HepG2 (cell line): ENCODE data around the gene DNAJC4. TPM values are rescaled to one million over a fixed set of nuclear protein-coding genes. Genes with fewer than 3 reads are reported as not detected.

Experiments
- ATAC-seq: fragments of 200-7000 bp; cut with Tn5 transposase; 3 replicates; pipeline ENCODE4 v1.9.1; 2020; ENCODE audit warnings: mild to moderate bottlenecking, moderate library complexity
- BruUV-seq: library from RNA; stranded (reverse); fragments of 400-500 nt; replicated peaks from 2 replicates; lab custom pipeline; 2021; lab: Mats Ljungman, UMichigan
- CTCF ChIA-PET: fragments of 300-600 bp; formaldehyde crosslinking; extraction: SDS; loops from one replicate; lab custom pipeline; 2021; ENCODE audit warnings: low total read pairs, inconsistent platforms, low intra/inter-chr PET ratio; lab: Yijun Ruan, JAX
- POLR2A ChIA-PET: fragments of 350-600 bp; sonication (Branson Sonifier 250); formaldehyde crosslinking; loops from one replicate; lab custom pipeline; 2020; ENCODE audit warnings: antibody characterized with exemption, inconsistent platforms; lab: Yijun Ruan, JAX
- DNase-seq: peaks from one replicate; pipeline ENCODE4 v3.0.0-alpha.2; 2015; ENCODE audit warnings: low spot score
- FAIRE-seq: peaks from 3 replicates; lab custom pipeline; 2011; peaks lifted over from hg19 to GRCh38; lab: Jason Lieb, UNC
- H2AFZ ChIP-seq: one replicate; pipeline ENCODE4 v1.6.1; 2011; ENCODE audit warnings: low read length, inconsistent platforms
- H3K27ac ChIP-seq: fragments of 300-600 bp; 3 replicates; pipeline ENCODE4 v1.8.0; 2011; ENCODE audit warnings: mixed run types, mild to moderate bottlenecking, mixed read lengths, low read length, inconsistent platforms; ENCODE audit not compliant: insufficient read depth; ENCODE audit errors: extremely low read length
- H3K27me3 ChIP-seq, 2 experiments: fragments of 200-600 bp in 1 of 2; 2 replicates in 1 of 2; 3 replicates in 1 of 2; pipeline versions ENCODE4 v1.6.0 to v1.8.0; 2011; ENCODE audit warnings: low read length in 2 of 2, mild to moderate bottlenecking in 2 of 2, moderate library complexity in 2 of 2, inconsistent platforms in 1 of 2; ENCODE audit not compliant: insufficient read depth in 2 of 2, control insufficient read depth in 1 of 2
- H3K36me3 ChIP-seq, 2 experiments: fragments of 200-600 bp in 1 of 2; replicated peaks in 1 of 2; 2 replicates in 1 of 2; 3 replicates in 1 of 2; pipeline versions ENCODE4 v1.5.1 to v1.8.0; 2011; ENCODE audit warnings: low read length in 2 of 2, inconsistent platforms in 1 of 2; ENCODE audit not compliant: insufficient read depth in 2 of 2, control insufficient read depth in 1 of 2
- H3K4me1 ChIP-seq: 2 replicates; pipeline ENCODE4 v1.5.1; 2012; ENCODE audit warnings: low read length, inconsistent platforms; ENCODE audit not compliant: insufficient read depth
- H3K4me2 ChIP-seq: 2 replicates; pipeline ENCODE4 v1.6.0; 2011; ENCODE audit warnings: low read depth, low read length, inconsistent platforms
- H3K4me3 ChIP-seq, 3 experiments: fragments of 200-600 bp in 1 of 3; sonication (generic), shearing (Covaris generic) in 1 of 3; replicated peaks in 1 of 3; 2 replicates each; pipeline ENCODE4 v1.5.1; 2011 to 2016; ENCODE audit warnings: low read length in 3 of 3, inconsistent platforms in 2 of 3, low read depth in 2 of 3, mild to moderate bottlenecking in 2 of 3, control low read depth in 1 of 3, mixed read lengths in 1 of 3; ENCODE audit not compliant: insufficient read depth in 1 of 3
- H3K79me2 ChIP-seq: one replicate; pipeline ENCODE4 v1.6.1; 2011; ENCODE audit warnings: low read length, inconsistent platforms; ENCODE audit not compliant: insufficient read depth
- H3K9ac ChIP-seq: 2 replicates; pipeline ENCODE4 v1.6.0; 2011; ENCODE audit warnings: mild to moderate bottlenecking, low read depth, low read length, inconsistent platforms; ENCODE audit not compliant: insufficient read depth
- H3K9me3 ChIP-seq: 2 replicates; pipeline ENCODE4 v1.5.1; 2012; ENCODE audit warnings: mild to moderate bottlenecking, low read length
- H4K20me1 ChIP-seq: 2 replicates; pipeline ENCODE4 v1.6.0; 2011; ENCODE audit warnings: inconsistent platforms, mild to moderate bottlenecking, low read length, moderate library complexity; ENCODE audit not compliant: insufficient read depth
- AKAP8 ChIP-seq: sonication (generic); formaldehyde crosslinking; IDR thresholded peaks from 2 replicates; pipeline ENCODE4 v1.5.1; 2020; ENCODE audit warnings: mild to moderate bottlenecking, missing genetic modification reagents
- ATF7-NPFF ChIP-seq: sonication (generic); formaldehyde crosslinking; IDR thresholded peaks from 2 replicates; pipeline ENCODE4 v1.8.1; 2023; ENCODE audit warnings: mild to moderate bottlenecking, low read depth, missing genetic modification reagents, moderate library complexity
- DR1 ChIP-seq: sonication (generic); formaldehyde crosslinking; IDR thresholded peaks from 2 replicates; pipeline ENCODE4 v1.8.0; 2021; ENCODE audit warnings: mild to moderate bottlenecking, missing genetic modification reagents, inconsistent platforms
- GRHL1 ChIP-seq: sonication (generic); formaldehyde crosslinking; conservative IDR thresholded peaks from 2 replicates; pipeline ENCODE4 v1.8.0; 2022; ENCODE audit warnings: missing genetic modification reagents
- ISL2 ChIP-seq: sonication (generic); formaldehyde crosslinking; IDR thresholded peaks from 2 replicates; pipeline ENCODE4 v1.5.0; 2020; ENCODE audit warnings: missing genetic modification reagents
- RELA ChIP-seq: sonication (generic); formaldehyde crosslinking; IDR thresholded peaks from 2 replicates; pipeline ENCODE4 v1.4.0; 2020; ENCODE audit warnings: missing genetic modification reagents
- SPEN ChIP-seq: sonication (generic); formaldehyde crosslinking; IDR thresholded peaks from 2 replicates; pipeline ENCODE4 v1.5.1; 2020; ENCODE audit warnings: low read depth, mild to moderate bottlenecking, missing genetic modification reagents
- ZNF292 ChIP-seq: sonication (generic); formaldehyde crosslinking; IDR thresholded peaks from 2 replicates; pipeline ENCODE4 v1.8.1; 2022; ENCODE audit warnings: mild to moderate bottlenecking, low read depth, missing genetic modification reagents, borderline replicate concordance
- ZNF337 ChIP-seq: sonication (generic); formaldehyde crosslinking; IDR thresholded peaks from 2 replicates; pipeline ENCODE4 v1.5.1; 2020; ENCODE audit warnings: missing genetic modification reagents, low read depth, mild to moderate bottlenecking, borderline replicate concordance
- ZNF550 ChIP-seq: sonication (generic); formaldehyde crosslinking; IDR thresholded peaks from 2 replicates; pipeline ENCODE4 v1.4.0; 2020; ENCODE audit warnings: mild to moderate bottlenecking, missing genetic modification reagents, borderline replicate concordance
- ZNF768 ChIP-seq: sonication (generic); formaldehyde crosslinking; IDR thresholded peaks from 2 replicates; pipeline ENCODE4 v1.4.0; 2020; ENCODE audit warnings: missing genetic modification reagents
- ZNF784 ChIP-seq: sonication (generic); formaldehyde crosslinking; IDR thresholded peaks from 2 replicates; pipeline ENCODE4 v1.5.1; 2020; ENCODE audit warnings: missing genetic modification reagents, mild to moderate bottlenecking, borderline replicate concordance
- WGBS: methylation state at CpG from one replicate; pipeline ENCODE4 v1.1.6; 2017; ENCODE audit warnings: low lambda C conversion rate; 5-methylcytosine and 5-hydroxymethylcytosine counted together
- in situ Hi-C: cut with HindIII; loops from 2 replicates; pipeline ENCODE4 v1.10.0; 2017; ENCODE audit warnings: low pct_unique_long_range_greater_than_20kb; ENCODE audit not compliant: extremely low pct_ligation_motif_present
- intact Hi-C: fragments of 100-400 bp; cut with micrococcal nuclease; formaldehyde crosslinking; loops from one replicate; pipeline ENCODE4 v1.10.0; 2022; ENCODE audit not compliant: unreplicated experiment
- polyA plus RNA-seq, 8 experiments: library from polyadenylated mRNA; depleted of rRNA in 3 of 8; stranded (reverse) in 7 of 8; unstranded in 1 of 8; fragments of >200 nt; fragmentation: Illumina TruSeq in 4 of 8; extraction: Trizol in 4 of 8; gene quantifications; 2 replicates each; pipeline versions ENCODE4 v1.2.1 to v1.2.3, GENCODE V29; 2011 to 2016; ENCODE audit warnings: low read depth in 4 of 8, missing spikeins in 1 of 8, mixed read lengths in 1 of 8; ENCODE audit not compliant: insufficient read depth in 1 of 8
- total RNA-seq, 5 experiments: library from RNA; depleted of rRNA; stranded (reverse); fragments of >200 nt; fragmentation: Illumina TruSeq; extraction: Trizol; gene quantifications; 2 replicates each; pipeline ENCODE4 v1.2.3, GENCODE V29; 2016; ENCODE audit warnings: low read depth in 1 of 5
- TF ChIP-seq, protein P1 (sequence below): IDR thresholded peaks from 2 replicates; pipeline ENCODE4 v1.6.1; 2012; ENCODE audit warnings: low read length, improper control_type of control experiment

Gene DNAJC4
- total and polyA plus RNA-seq, 2 of the 13 experiments (the other 11 are each of a cell fraction or from before 2014, with no cell fraction given) = 10.3 to 60.8 TPM

DNA sequence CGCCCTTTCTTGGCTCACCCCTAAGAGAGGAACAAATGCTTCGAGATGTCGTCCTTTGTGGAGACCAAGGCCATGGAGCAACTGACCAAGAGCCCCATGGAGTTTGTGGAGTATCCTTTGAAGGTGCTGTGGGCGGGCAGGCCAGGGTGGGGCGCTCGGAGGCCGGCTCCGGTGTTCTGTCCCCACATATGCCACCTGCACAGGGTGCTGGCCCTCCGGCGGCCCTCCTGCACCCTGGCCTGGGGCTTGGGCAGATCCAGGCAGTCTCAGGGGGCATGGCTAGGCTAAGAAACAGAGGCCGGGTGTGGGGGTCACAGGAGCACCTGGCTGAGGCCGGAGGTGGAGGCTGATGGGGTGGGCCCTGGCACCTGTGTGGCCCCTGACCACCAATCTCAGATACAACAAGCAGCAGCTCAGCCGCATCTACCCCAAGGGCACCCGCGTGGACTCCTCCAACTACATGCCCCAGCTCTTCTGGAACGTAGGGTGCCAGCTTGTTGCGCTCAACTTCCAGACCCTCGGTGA is 31.3 kb downstream of the DNAJC4 start:
- Histone ChIP-seq H3K9ac (no peak overlapping the region), H3K4me2 (no peak overlapping the region), H3K79me2 (no peaks in the 10 kb centered on the region), H3K36me3 (peaks cover 10 to 36% of the 10 kb centered on the region in 2 experiments; a peak in 4 of 5 replicates), H3K27me3 (no peaks in the 10 kb centered on the region), H3K9me3 (no peaks in the 10 kb centered on the region), H3K4me1 (no peaks in the 10 kb centered on the region), H3K27ac (no peak overlapping the region), H2AFZ (no peak overlapping the region), H3K4me3 (no peak overlapping the region), H4K20me1 (no peaks in the 10 kb centered on the region)
- ATAC-seq (no peak), DNase-seq (no peak), FAIRE-seq (no peak)
- no TSS peak for BruUV-seq
- in situ Hi-C loops = no loop called here
- intact Hi-C loops = no loop called here
- ChIA-PET POLR2A (interaction anchor here (0.7 kb wide), 1 partner anchor 9 kb away, joined by 3 read pairs; no protein-coding TSS in a partner anchor), CTCF (no interaction called here)
- 96% methylated on average over 11 of the region's 18 CpGs for whole genome bisulfite sequencing
- TF ChIP-seq ZNF292 (CRISPR knock-in tag) = no peak
- TF ChIP-seq ZNF768 (CRISPR knock-in tag) = no peak
- TF ChIP-seq ISL2 (CRISPR knock-in tag) = no peak
- no peak for TF ChIP-seq DR1
- no peak for TF ChIP-seq AKAP8 (CRISPR knock-in tag)
- TF ChIP-seq GRHL1 = no peak
- TF ChIP-seq RELA = no peak
- no peak for TF ChIP-seq ZNF784 (CRISPR knock-in tag)
- TF ChIP-seq ATF7-NPFF (CRISPR knock-in tag) = no peak
- no peak for TF ChIP-seq ZNF337 (CRISPR knock-in tag)
- no peak for TF ChIP-seq SPEN
- TF ChIP-seq, protein P1, sequence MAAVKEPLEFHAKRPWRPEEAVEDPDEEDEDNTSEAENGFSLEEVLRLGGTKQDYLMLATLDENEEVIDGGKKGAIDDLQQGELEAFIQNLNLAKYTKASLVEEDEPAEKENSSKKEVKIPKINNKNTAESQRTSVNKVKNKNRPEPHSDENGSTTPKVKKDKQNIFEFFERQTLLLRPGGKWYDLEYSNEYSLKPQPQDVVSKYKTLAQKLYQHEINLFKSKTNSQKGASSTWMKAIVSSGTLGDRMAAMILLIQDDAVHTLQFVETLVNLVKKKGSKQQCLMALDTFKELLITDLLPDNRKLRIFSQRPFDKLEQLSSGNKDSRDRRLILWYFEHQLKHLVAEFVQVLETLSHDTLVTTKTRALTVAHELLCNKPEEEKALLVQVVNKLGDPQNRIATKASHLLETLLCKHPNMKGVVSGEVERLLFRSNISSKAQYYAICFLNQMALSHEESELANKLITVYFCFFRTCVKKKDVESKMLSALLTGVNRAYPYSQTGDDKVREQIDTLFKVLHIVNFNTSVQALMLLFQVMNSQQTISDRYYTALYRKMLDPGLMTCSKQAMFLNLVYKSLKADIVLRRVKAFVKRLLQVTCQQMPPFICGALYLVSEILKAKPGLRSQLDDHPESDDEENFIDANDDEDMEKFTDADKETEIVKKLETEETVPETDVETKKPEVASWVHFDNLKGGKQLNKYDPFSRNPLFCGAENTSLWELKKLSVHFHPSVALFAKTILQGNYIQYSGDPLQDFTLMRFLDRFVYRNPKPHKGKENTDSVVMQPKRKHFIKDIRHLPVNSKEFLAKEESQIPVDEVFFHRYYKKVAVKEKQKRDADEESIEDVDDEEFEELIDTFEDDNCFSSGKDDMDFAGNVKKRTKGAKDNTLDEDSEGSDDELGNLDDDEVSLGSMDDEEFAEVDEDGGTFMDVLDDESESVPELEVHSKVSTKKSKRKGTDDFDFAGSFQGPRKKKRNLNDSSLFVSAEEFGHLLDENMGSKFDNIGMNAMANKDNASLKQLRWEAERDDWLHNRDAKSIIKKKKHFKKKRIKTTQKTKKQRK = no peak
- TF ChIP-seq ZNF550 (CRISPR knock-in tag) = no peak
